H1 (cell line): ENCODE measurements around the gene UBE2E3. TPM values are rescaled to one million over a fixed set of nuclear protein-coding genes. Genes with fewer than 3 reads are reported as not detected.
A peak's percentile ranks its signal among the peaks of the same experiment; 100 is the strongest.

Experiments
- CTCF ChIA-PET: fragments of 300-600 bp; sonication (Branson Sonifier 250); formaldehyde crosslinking; loops from one replicate; lab custom pipeline; 2021; ENCODE audit not compliant: partially characterized antibody; lab: Charles Lee
- POLR2A ChIA-PET: fragments of 300-600 bp; sonication (Branson Sonifier 250); formaldehyde crosslinking; loops from one replicate; lab custom pipeline; 2021; ENCODE audit warnings: inconsistent platforms; ENCODE audit not compliant: partially characterized antibody; lab: Charles Lee
- DNase-seq, 2 experiments: peaks; one replicate each; pipeline versions ENCODE4 v3.0.0 to v3.0.0-alpha.2; 2010 to 2022; ENCODE audit warnings: low spot score in 2 of 2, low read depth in 1 of 2, mixed read lengths in 1 of 2
- FAIRE-seq: peaks from 2 replicates; lab custom pipeline; 2011; peaks lifted over from hg19 to GRCh38; lab: Jason Lieb, UNC
- H2AFZ ChIP-seq: 2 replicates; pipeline ENCODE4 v1.8.1; 2012; ENCODE audit warnings: low read length, inconsistent platforms
- H2AK5ac ChIP-seq: 2 replicates; pipeline ENCODE4 v1.6.1; 2013; ENCODE audit warnings: low read depth, low read length
- H2BK120ac ChIP-seq: replicated peaks from 2 replicates; pipeline ENCODE3; 2013; ENCODE audit warnings: low read depth, low read length, inconsistent platforms
- H2BK12ac ChIP-seq: 2 replicates; pipeline ENCODE4 v1.6.1; 2013; ENCODE audit warnings: low read depth, low read length
- H2BK15ac ChIP-seq: 2 replicates; pipeline ENCODE4 v1.6.1; 2013; ENCODE audit warnings: low read length
- H2BK20ac ChIP-seq: 2 replicates; pipeline ENCODE4 v1.6.1; 2013; ENCODE audit warnings: low read length
- H2BK5ac ChIP-seq: 2 replicates; pipeline ENCODE4 v1.6.1; 2013; ENCODE audit warnings: low read depth, low read length
- H3K14ac ChIP-seq: 2 replicates; pipeline ENCODE4 v1.6.1; 2013; ENCODE audit warnings: inconsistent platforms; ENCODE audit not compliant: insufficient read length
- H3K18ac ChIP-seq: 2 replicates; pipeline ENCODE4 v1.6.1; 2013; ENCODE audit warnings: low read length; ENCODE audit errors: extremely low read depth
- H3K23ac ChIP-seq: 2 replicates; pipeline ENCODE4 v1.6.1; 2013; ENCODE audit warnings: inconsistent platforms; ENCODE audit not compliant: insufficient read length
- H3K23me2 ChIP-seq: 2 replicates; pipeline ENCODE4 v1.6.1; 2013; ENCODE audit warnings: low read depth, low read length
- H3K27ac ChIP-seq: 2 replicates; pipeline ENCODE4 v1.6.1; 2011; ENCODE audit warnings: low read depth, low read length, inconsistent platforms
- H3K27me3 ChIP-seq, 4 experiments: replicated peaks in 1 of 4; 1 replicate in 1 of 4; 2 replicates in 3 of 4; pipeline versions ENCODE4 v1.6.1 to v1.8.1; 2011 to 2013; ENCODE audit warnings: low read length in 3 of 4, mild to moderate bottlenecking in 3 of 4, inconsistent platforms in 2 of 4, mixed read lengths in 2 of 4, moderate library complexity in 1 of 4; ENCODE audit not compliant: control insufficient read depth in 3 of 4, insufficient read depth in 3 of 4; ENCODE audit errors: extremely low read depth in 1 of 4
- H3K36me3 ChIP-seq, 4 experiments: 2 replicates each; pipeline versions ENCODE4 v1.6.1 to v1.8.1; 2011 to 2013; ENCODE audit warnings: mild to moderate bottlenecking in 4 of 4, low read length in 3 of 4, moderate library complexity in 2 of 4, control low read depth in 1 of 4, inconsistent platforms in 1 of 4; ENCODE audit not compliant: insufficient read depth in 4 of 4, control insufficient read depth in 2 of 4
- H3K4ac ChIP-seq: replicated peaks from 2 replicates; pipeline ENCODE3; 2013; ENCODE audit warnings: low read length, low read depth, mixed read lengths, inconsistent platforms; ENCODE audit not compliant: insufficient read length
- H3K4me1 ChIP-seq, 4 experiments: replicated peaks in 1 of 4; 1 replicate in 1 of 4; 2 replicates in 3 of 4; pipeline versions ENCODE4 v1.6.1 to v1.8.1; 2011 to 2013; ENCODE audit warnings: low read length in 3 of 4, inconsistent platforms in 2 of 4, mixed read lengths in 1 of 4; ENCODE audit not compliant: insufficient read depth in 4 of 4, control insufficient read depth in 3 of 4
- H3K4me2 ChIP-seq, 2 experiments: 2 replicates each; pipeline versions ENCODE4 v1.6.1 to v1.8.1; 2011 to 2013; ENCODE audit warnings: low read depth in 2 of 2, low read length in 2 of 2, control low read depth in 1 of 2, inconsistent platforms in 1 of 2, mild to moderate bottlenecking in 1 of 2; ENCODE audit not compliant: insufficient read depth in 1 of 2
- H3K4me3 ChIP-seq, 4 experiments: fragments of 200-600, 300-600 bp in 1 of 4; sonication (generic), shearing (Covaris generic), sonication (Bioruptor Twin) in 1 of 4; 2 replicates each; pipeline versions ENCODE4 v1.5.1 to v1.8.1; 2011 to 2016; ENCODE audit warnings: low read length in 4 of 4, low read depth in 3 of 4, control low read depth in 2 of 4, inconsistent platforms in 2 of 4, mild to moderate bottlenecking in 2 of 4, mixed read lengths in 1 of 4, moderate library complexity in 1 of 4; ENCODE audit not compliant: insufficient read depth in 2 of 4; ENCODE audit errors: extremely low read depth in 1 of 4
- H3K56ac ChIP-seq: replicated peaks from 2 replicates; pipeline ENCODE3; 2013; ENCODE audit warnings: low read depth, mild to moderate bottlenecking, mixed read lengths, low read length, inconsistent platforms; ENCODE audit not compliant: insufficient read length
- H3K79me1 ChIP-seq: 2 replicates; pipeline ENCODE4 v1.6.1; 2013; ENCODE audit warnings: low read depth, low read length, control low read depth
- H3K79me2 ChIP-seq, 2 experiments: 2 replicates each; pipeline versions ENCODE4 v1.6.1 to v1.8.1; 2012 to 2013; ENCODE audit warnings: low read length in 2 of 2, mild to moderate bottlenecking in 2 of 2, inconsistent platforms in 1 of 2; ENCODE audit not compliant: insufficient read depth in 2 of 2, control insufficient read depth in 1 of 2
- H3K9ac ChIP-seq, 4 experiments: replicated peaks in 1 of 4; 1 replicate in 1 of 4; 2 replicates in 3 of 4; pipeline versions ENCODE4 v1.6.1 to v1.8.1; 2011 to 2013; ENCODE audit warnings: low read depth in 3 of 4, low read length in 3 of 4, control low read depth in 2 of 4, mild to moderate bottlenecking in 2 of 4, moderate library complexity in 2 of 4, inconsistent platforms in 1 of 4; ENCODE audit errors: extremely low read depth in 1 of 4
- H3K9me3 ChIP-seq, 2 experiments: 2 replicates each; pipeline versions ENCODE4 v1.6.1 to v1.8.1; 2012 to 2013; ENCODE audit warnings: mild to moderate bottlenecking in 2 of 2, moderate library complexity in 2 of 2, control low read depth in 1 of 2, inconsistent platforms in 1 of 2, low read depth in 1 of 2, low read length in 1 of 2, mixed read lengths in 1 of 2; ENCODE audit not compliant: insufficient read depth in 2 of 2
- H4K20me1 ChIP-seq, 2 experiments: replicated peaks in 1 of 2; 2 replicates each; pipeline versions ENCODE3 to v1.8.1; 2011 to 2013; ENCODE audit warnings: inconsistent platforms in 2 of 2, low read length in 2 of 2, mild to moderate bottlenecking in 1 of 2; ENCODE audit not compliant: insufficient read depth in 2 of 2, control insufficient read depth in 1 of 2
- H4K5ac ChIP-seq: 2 replicates; pipeline ENCODE4 v1.6.1; 2013; ENCODE audit warnings: low read length, low read depth, mixed read lengths, inconsistent platforms; ENCODE audit not compliant: insufficient read length
- H4K8ac ChIP-seq: 2 replicates; pipeline ENCODE4 v1.8.0; 2013; ENCODE audit warnings: mild to moderate bottlenecking, moderate library complexity, low read length, inconsistent platforms; ENCODE audit not compliant: insufficient read depth; ENCODE audit errors: extremely low read depth
- H4K91ac ChIP-seq: replicated peaks from 2 replicates; pipeline ENCODE3; 2013; ENCODE audit warnings: low read length, mixed read lengths, inconsistent platforms; ENCODE audit not compliant: insufficient read length
- ASH2L ChIP-seq: fragments of 200-600, 300-600 bp; sonication (generic); IDR thresholded peaks from one replicate; pipeline ENCODE4 v1.7.1; 2017; ENCODE audit warnings: low read length
- CTBP2 ChIP-seq: IDR thresholded peaks from 2 replicates; pipeline ENCODE4 v1.7.0; 2011; ENCODE audit warnings: borderline replicate concordance, mild to moderate bottlenecking, moderate library complexity, mixed read lengths, low read length; ENCODE audit not compliant: insufficient read depth, insufficient read length
- EGR1 ChIP-seq: IDR thresholded peaks from 2 replicates; pipeline ENCODE4 v1.6.1; 2011; ENCODE audit warnings: low read depth, low read length, borderline replicate concordance
- GABPA ChIP-seq: IDR thresholded peaks from 2 replicates; pipeline ENCODE4 v1.6.1; 2011; ENCODE audit warnings: mild to moderate bottlenecking, low read length, moderate library complexity, borderline replicate concordance; ENCODE audit not compliant: insufficient read depth
- NRF1 ChIP-seq: IDR thresholded peaks from 2 replicates; pipeline ENCODE4 v1.6.1; 2011; ENCODE audit warnings: mild to moderate bottlenecking, low read depth, low read length, improper control_type of control experiment
- RNF2 ChIP-seq: fragments of 200-900, 300-1000 bp; sonication (generic); IDR thresholded peaks from 2 replicates; pipeline ENCODE4 v1.7.1; 2016; ENCODE audit warnings: borderline replicate concordance, low read depth, mild to moderate bottlenecking, antibody characterized with exemption, low read length; ENCODE audit not compliant: poor library complexity, severe bottlenecking; ENCODE audit errors: missing control alignments
- SAP30 ChIP-seq: fragments of 300-600 bp; sonication (generic); IDR thresholded peaks from 2 replicates; pipeline ENCODE4 v1.7.1; 2012; ENCODE audit warnings: low read length, moderate library complexity, mild to moderate bottlenecking, inconsistent platforms; ENCODE audit not compliant: insufficient read depth, insufficient replicate concordance
- TBP ChIP-seq: IDR thresholded peaks from 2 replicates; pipeline ENCODE4 v1.6.1; 2011; ENCODE audit warnings: low read depth, low read length, improper control_type of control experiment
- YY1 ChIP-seq: IDR thresholded peaks from 2 replicates; pipeline ENCODE4 v1.6.1; 2011; ENCODE audit warnings: low read depth, mild to moderate bottlenecking, low read length
- WGBS, 2 experiments: shearing (Covaris generic) in 1 of 2; methylation state at CpG; one replicate each; pipeline versions ENCODE4 v1.1.6 to v1.1.7; 2013 to 2015; ENCODE audit warnings: low lambda C conversion rate in 2 of 2, mixed read lengths in 2 of 2, inconsistent platforms in 1 of 2, low coverage in 1 of 2, missing lambda C conversion rate in 1 of 2; ENCODE audit not compliant: insufficient replicate concordance in 2 of 2, insufficient coverage in 1 of 2, insufficient read length in 1 of 2; ENCODE audit errors: extremely low coverage in 1 of 2, missing lambda C conversion rate in 1 of 2; 5-methylcytosine and 5-hydroxymethylcytosine counted together
- polyA plus RNA-seq, 7 experiments: library from polyadenylated mRNA; depleted of rRNA in 3 of 7; stranded (reverse) in 5 of 7; unstranded in 2 of 7; fragments of >200 nt in 5 of 7; fragments of 200-250 nt in 2 of 7; gene quantifications; 1 replicate in 5 of 7; 2 replicates in 1 of 7; 4 replicates in 1 of 7; pipeline versions ENCODE4 v1.2.1 to v1.2.3, GENCODE V29; 2011 to 2013; ENCODE audit warnings: missing spikeins in 2 of 7, mixed read lengths in 2 of 7
- total RNA-seq: library from RNA; stranded (reverse); fragmentation: NEBNext Ultra II Directional; extraction: Animal tissue kit (Norgen Biotek cat#: 25700); gene quantifications from 2 replicates; pipeline ENCODE4 v1.2.1, GENCODE V29; 2021

The UBE2E3 gene
- total and polyA plus RNA-seq, 2 of the 8 experiments (the other 6 are each of a cell fraction or from before 2014, with no cell fraction given): 106 to 132 TPM

DNA sequence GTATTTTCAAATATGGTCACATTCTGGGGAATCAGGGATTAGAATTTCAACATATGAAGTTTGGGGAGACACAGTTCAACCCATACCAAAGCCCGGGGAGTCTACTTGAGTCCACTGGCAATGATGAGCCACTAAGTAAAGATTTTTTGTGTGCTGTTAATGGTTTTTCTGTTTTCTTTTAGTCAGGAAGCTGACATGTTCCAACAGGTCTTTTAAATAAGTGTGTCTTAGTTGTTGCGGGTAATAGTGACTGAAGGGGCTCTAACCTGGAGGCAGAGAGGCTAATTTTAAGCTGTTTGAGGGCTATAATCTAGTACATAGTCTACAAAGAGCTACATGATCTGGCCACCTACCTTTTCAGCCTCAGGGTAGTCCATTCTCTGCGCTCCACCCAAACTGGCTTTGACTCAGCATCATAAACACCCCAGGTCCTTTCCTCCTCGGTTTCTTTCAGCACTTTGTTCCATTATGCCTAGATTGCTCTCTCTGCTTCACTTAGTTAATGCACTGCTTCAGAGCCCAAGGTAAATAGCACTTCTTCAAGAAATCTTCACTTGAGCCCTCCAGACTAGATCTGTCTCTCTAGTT lies 17.6 kb upstream of the UBE2E3 start:
- H2BK5ac ChIP-seq: no peak overlapping the region
- peak overlapping the region; percentile 72; the same call in 1 of the 2 replicates for H2AFZ ChIP-seq
- DNase-seq: no peak
- no peaks in the 10 kb centered on the region for H3K79me2 ChIP-seq
- H3K27ac ChIP-seq: no peak overlapping the region
- no peak overlapping the region for H3K23ac ChIP-seq
- H3K9ac ChIP-seq: no peak overlapping the region
- H3K18ac ChIP-seq: no peak overlapping the region
- no peaks in the 10 kb centered on the region for H4K20me1 ChIP-seq
- no peaks in the 10 kb centered on the region for H3K36me3 ChIP-seq
- H4K91ac ChIP-seq: no peak overlapping the region
- H3K14ac ChIP-seq: no peak overlapping the region
- H3K4ac ChIP-seq: no peak overlapping the region
- H3K9me3 ChIP-seq: no peaks in the 10 kb centered on the region
- H2AK5ac ChIP-seq: no peak overlapping the region
- WGBS, 2 experiments: 92% methylated on average over 4 of the region's 4 CpGs; no CpG with 5 or more reads in 1 of the 2 experiments
- H3K4me1 ChIP-seq: no peaks in the 10 kb centered on the region
- no peak overlapping the region for H2BK15ac ChIP-seq
- no peak overlapping the region for H3K56ac ChIP-seq
- H3K79me1 ChIP-seq: no peaks in the 10 kb centered on the region
- H2BK12ac ChIP-seq: no peak overlapping the region
- no peak overlapping the region for H2BK120ac ChIP-seq
- H2BK20ac ChIP-seq: no peak overlapping the region
- H3K27me3 ChIP-seq: no peaks in the 10 kb centered on the region
- no peaks in the 10 kb centered on the region for H3K23me2 ChIP-seq
- H4K5ac ChIP-seq: no peak overlapping the region
- FAIRE-seq: no peak
- H3K4me2 ChIP-seq: no peak overlapping the region
- ChIA-PET POLR2A (interaction anchor here (1.6 kb wide), 1 partner anchor 18 kb away, joined by 5 read pairs; the partner anchor contains the start of gene UBE2E3), CTCF (no interaction called here)
- H4K8ac ChIP-seq: no peak overlapping the region
- no peak overlapping the region for H3K4me3 ChIP-seq
- no peak for TF ChIP-seq SAP30
- TF ChIP-seq NRF1: no peak
- TF ChIP-seq TBP: no peak
- no peak for TF ChIP-seq YY1
- TF ChIP-seq EGR1: no peak
- TF ChIP-seq CTBP2: no peak
- TF ChIP-seq RNF2: no peak
- no peak for TF ChIP-seq GABPA
- TF ChIP-seq ASH2L: no peak
